ENCODE data around the gene LIPN. TPM values are rescaled to one million over a fixed set of nuclear protein-coding genes. Genes with fewer than 3 reads are reported as not detected.

LIPN gene
- total RNA-seq = not detected

- H3K36me3 ChIP-seq = no peaks in the 10 kb centered on the region
- DNase-seq = no peak
- H3K4me1 ChIP-seq = no peaks in the 10 kb centered on the region
- H3K9me3 ChIP-seq = no peaks in the 10 kb centered on the region
- no peak within 1 kb of the TSS for H3K9ac ChIP-seq (ENCODE audit: low read depth in 2 of 2, low read length in 2 of 2)
- H3K4me3 ChIP-seq = no peak within 1 kb of the TSS
- intact Hi-C loops (cut with DNase I) = no loop called here
- H3K27ac ChIP-seq = no peak within 1 kb of the TSS
- no peak for TF ChIP-seq CTCF (IDR thresholded peaks at IDR 0.05)
- no peaks in the 10 kb centered on the region for H3K27me3 ChIP-seq
Observed at GRCh38 chr10:88759366-88760101, at the start of gene LIPN. Gene LIPN (plus strand): TSS chr10:88760020. CDS start chr10:88761406, 1,386 bp downstream.

- no peak overlapping the region for H3K9ac ChIP-seq (ENCODE audit: low read depth in 2 of 2, low read length in 2 of 2)
- no peak for TF ChIP-seq CTCF (IDR thresholded peaks at IDR 0.05)
- no peaks in the 10 kb centered on the region for H3K36me3 ChIP-seq
- DNase-seq = no peak
- no peak overlapping the region for H3K4me3 ChIP-seq
- H3K27ac ChIP-seq = no peak overlapping the region
- no peaks in the 10 kb centered on the region for H3K27me3 ChIP-seq
- H3K9me3 ChIP-seq = no peaks in the 10 kb centered on the region
- intact Hi-C loops (cut with DNase I) = no loop called here
- H3K4me1 ChIP-seq = no peaks in the 10 kb centered on the region
Observed at GRCh38 chr10:88715517-88715916, 44.3 kb upstream of the LIPN start.

GRCh38 chr10:88721392-88721791 lies 38.4 kb upstream of the LIPN start:
- no peaks in the 10 kb centered on the region for H3K9me3 ChIP-seq
- DNase-seq = no peak
- H3K27ac ChIP-seq = no peak overlapping the region
- intact Hi-C loops (cut with DNase I) = no loop called here
- no peak overlapping the region for H3K4me3 ChIP-seq
- no peaks in the 10 kb centered on the region for H3K27me3 ChIP-seq
- TF ChIP-seq CTCF (IDR thresholded peaks at IDR 0.05) = no peak
- no peak overlapping the region for H3K9ac ChIP-seq (ENCODE audit: low read depth in 2 of 2, low read length in 2 of 2)
- H3K36me3 ChIP-seq = no peaks in the 10 kb centered on the region
- H3K4me1 ChIP-seq = no peaks in the 10 kb centered on the region

- Histone ChIP-seq H3K36me3 (no peaks in the 10 kb centered on the region), H3K27ac (no peak overlapping the region), H3K9ac (ENCODE audit: low read depth in 2 of 2, low read length in 2 of 2) (no peak overlapping the region), H3K4me1 (no peaks in the 10 kb centered on the region), H3K4me3 (no peak overlapping the region), H3K27me3 (no peaks in the 10 kb centered on the region), H3K9me3 (no peaks in the 10 kb centered on the region)
- no peak for TF ChIP-seq CTCF (IDR thresholded peaks at IDR 0.05)
- intact Hi-C loops (cut with DNase I) = no loop called here
- DNase-seq = no peak
Observed at GRCh38 chr10:88725798-88726197, 34.0 kb upstream of the LIPN start.

- no peak for TF ChIP-seq CTCF (IDR thresholded peaks at IDR 0.05)
- peak; percentile 27 for DNase-seq
- H3K27ac ChIP-seq = no peak overlapping the region
- no peak overlapping the region for H3K4me3 ChIP-seq
- no peaks in the 10 kb centered on the region for H3K27me3 ChIP-seq
- no peak overlapping the region for H3K9ac ChIP-seq (ENCODE audit: low read depth in 2 of 2, low read length in 2 of 2)
- H3K9me3 ChIP-seq = no peaks in the 10 kb centered on the region
- intact Hi-C loops (cut with DNase I) = no loop called here
- no peaks in the 10 kb centered on the region for H3K4me1 ChIP-seq
- H3K36me3 ChIP-seq = no peaks in the 10 kb centered on the region
Observed at GRCh38 chr10:88728107-88728763, 31.6 kb upstream of the LIPN start.

All from colonic mucosa (tissue), 4 donors.